ENCODE data around the gene DPP7.

DNA sequence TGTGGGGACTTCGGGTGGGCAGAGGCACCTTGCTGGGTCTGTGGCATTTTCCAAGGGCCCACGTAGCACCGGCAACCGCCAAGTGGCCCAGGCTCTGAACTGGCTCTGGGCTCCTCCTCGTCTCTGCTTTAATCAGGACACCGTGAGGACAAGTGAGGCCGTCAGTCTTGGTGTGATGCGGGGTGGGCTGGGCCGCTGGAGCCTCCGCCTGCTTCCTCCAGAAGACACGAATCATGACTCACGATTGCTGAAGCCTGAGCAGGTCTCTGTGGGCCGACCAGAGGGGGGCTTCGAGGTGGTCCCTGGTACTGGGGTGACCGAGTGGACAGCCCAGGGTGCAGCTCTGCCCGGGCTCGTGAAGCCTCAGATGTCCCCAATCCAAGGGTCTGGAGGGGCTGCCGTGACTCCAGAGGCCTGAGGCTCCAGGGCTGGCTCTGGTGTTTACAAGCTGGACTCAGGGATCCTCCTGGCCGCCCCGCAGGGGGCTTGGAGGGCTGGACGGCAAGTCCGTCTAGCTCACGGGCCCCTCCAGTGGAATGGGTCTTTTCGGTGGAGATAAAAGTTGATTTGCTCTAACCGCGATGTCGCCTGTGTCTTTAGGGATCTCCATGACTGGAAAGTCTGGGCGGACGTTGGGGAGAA is 5.8 kb downstream of the DPP7 start:
- TF ChIP-seq, protein P1, sequence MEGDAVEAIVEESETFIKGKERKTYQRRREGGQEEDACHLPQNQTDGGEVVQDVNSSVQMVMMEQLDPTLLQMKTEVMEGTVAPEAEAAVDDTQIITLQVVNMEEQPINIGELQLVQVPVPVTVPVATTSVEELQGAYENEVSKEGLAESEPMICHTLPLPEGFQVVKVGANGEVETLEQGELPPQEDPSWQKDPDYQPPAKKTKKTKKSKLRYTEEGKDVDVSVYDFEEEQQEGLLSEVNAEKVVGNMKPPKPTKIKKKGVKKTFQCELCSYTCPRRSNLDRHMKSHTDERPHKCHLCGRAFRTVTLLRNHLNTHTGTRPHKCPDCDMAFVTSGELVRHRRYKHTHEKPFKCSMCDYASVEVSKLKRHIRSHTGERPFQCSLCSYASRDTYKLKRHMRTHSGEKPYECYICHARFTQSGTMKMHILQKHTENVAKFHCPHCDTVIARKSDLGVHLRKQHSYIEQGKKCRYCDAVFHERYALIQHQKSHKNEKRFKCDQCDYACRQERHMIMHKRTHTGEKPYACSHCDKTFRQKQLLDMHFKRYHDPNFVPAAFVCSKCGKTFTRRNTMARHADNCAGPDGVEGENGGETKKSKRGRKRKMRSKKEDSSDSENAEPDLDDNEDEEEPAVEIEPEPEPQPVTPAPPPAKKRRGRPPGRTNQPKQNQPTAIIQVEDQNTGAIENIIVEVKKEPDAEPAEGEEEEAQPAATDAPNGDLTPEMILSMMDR (IDR thresholded peaks at IDR 0.05) = no peak
- TF ChIP-seq FOXJ3 (CRISPR knock-in tag; IDR thresholded peaks at IDR 0.05) (no peak), EZH2phosphoT487 (IDR thresholded peaks at IDR 0.05; ENCODE audit: borderline replicate concordance, low read depth) (no peak)

Data from SK-N-SH (cell line).